ENCODE data around the gene EMC6. TPM values are rescaled to one million over a fixed set of nuclear protein-coding genes. Genes with fewer than 3 reads are reported as not detected.

EMC6 gene
- total and polyA plus RNA-seq, 5 donors, result 55.2 to 137 (median 57.1) TPM

DNA sequence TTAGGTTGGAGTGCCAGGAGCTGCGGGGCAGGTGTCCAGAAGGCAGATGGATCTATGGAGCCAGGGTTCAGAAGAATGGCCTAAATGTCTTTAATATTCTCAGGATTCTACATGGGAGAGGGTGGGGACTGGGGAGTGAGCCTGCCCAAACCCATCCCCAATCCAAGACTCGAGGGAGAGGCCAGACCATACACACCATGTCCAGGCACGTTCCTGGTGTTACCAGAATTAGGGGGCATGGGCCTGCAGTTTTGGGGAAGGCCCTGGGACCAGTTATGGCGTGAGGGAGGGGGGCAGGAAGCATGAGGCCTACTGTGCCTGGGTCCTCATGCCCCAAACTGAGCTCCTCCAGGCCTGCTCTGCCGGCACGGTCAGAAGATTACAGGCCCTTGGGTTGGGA, 2.1 kb upstream of the EMC6 start:
- Histone ChIP-seq H3K4me1 (ENCODE audit: control insufficient read depth, insufficient read depth, low read length) (peaks cover 15% of the 10 kb centered on the region), H3K9me3 (ENCODE audit: control insufficient read depth, low read length) (no peaks in the 10 kb centered on the region), H3K27ac (ENCODE audit: low read length) (peak overlapping the region; percentile 88), H3K4me3 (ENCODE audit: low read length) (peak overlapping the region; percentile 13), H3K27me3 (ENCODE audit: control insufficient read depth, insufficient read depth) (no peaks in the 10 kb centered on the region)
- DNase-seq, result peak in 1 of 3 donors; percentile 58
- intact Hi-C loops (cut with DNase I), result no loop called here
- ATAC-seq, result no peak
- WGBS, result 60% methylated on average over 6 of the region's 6 CpGs

DNA sequence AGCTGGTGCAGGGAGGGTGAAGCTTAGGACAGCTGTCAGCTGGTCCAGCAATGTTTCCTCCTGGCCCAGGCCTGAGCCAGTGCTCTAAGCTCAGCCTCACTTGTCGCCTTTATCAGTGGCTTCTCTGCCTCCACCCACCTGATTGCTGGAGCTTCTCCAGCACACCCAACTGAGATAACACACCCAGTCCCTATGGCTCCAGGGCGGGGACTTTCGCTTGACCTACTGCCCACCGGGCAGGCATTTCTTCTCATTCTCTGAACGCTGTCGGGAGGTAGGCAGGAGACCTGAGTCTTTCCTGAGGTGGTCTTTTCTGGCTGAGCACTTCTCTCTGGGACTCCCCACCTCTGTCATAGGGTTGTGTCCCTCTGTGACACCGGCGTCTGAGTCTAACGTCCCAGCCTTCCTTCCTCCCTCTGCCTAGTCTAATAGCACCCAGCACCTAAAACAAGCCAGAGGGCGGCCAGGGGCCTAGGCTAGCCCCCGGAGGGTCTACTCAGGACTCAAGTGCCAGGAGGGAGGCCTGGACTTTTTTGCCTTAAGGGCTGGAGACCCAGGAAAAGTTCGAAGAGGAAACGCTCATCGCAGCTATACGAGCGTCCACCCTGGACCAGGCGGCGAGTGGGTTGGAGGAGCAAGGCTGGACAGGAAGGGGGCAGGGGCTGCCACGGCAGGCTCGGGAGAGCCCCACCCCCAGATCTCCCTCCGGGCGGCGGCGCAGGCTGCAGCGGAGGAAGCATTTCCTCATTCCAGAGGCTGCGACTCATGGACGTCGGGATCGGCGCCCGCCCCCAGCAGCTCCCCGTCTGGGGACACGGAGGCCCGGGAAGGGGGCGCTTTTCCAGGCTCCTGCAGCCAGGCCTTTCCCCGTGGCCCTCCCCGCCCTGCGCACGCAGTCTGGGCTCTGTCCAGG, 990 bp upstream of the EMC6 start:
- Histone ChIP-seq H3K4me1 (ENCODE audit: control insufficient read depth, insufficient read depth, low read length) (peaks cover 15% of the 10 kb centered on the region), H3K27ac (ENCODE audit: low read length) (peak overlapping the region; percentile 99), H3K4me3 (ENCODE audit: low read length) (peak overlapping the region; percentile 57), H3K27me3 (ENCODE audit: control insufficient read depth, insufficient read depth) (no peaks in the 10 kb centered on the region), H3K9me3 (ENCODE audit: control insufficient read depth, low read length) (no peaks in the 10 kb centered on the region)
- ATAC-seq, result peak; percentile 87 to 90
- peak; percentile 96 to 97 (median 97) for DNase-seq
- WGBS, result 2% methylated on average over 39 of the region's 39 CpGs
- intact Hi-C loops (cut with DNase I), result no loop called here

GRCh38 chr17:3669085-3669347, 404 bp downstream of the EMC6 start:
- intact Hi-C loops (cut with DNase I), result no loop called here
- Histone ChIP-seq H3K27me3 (ENCODE audit: control insufficient read depth, insufficient read depth) (no peaks in the 10 kb centered on the region), H3K9me3 (ENCODE audit: control insufficient read depth, low read length) (no peaks in the 10 kb centered on the region), H3K27ac (ENCODE audit: low read length) (peak overlapping the region; percentile 16), H3K4me1 (ENCODE audit: control insufficient read depth, insufficient read depth, low read length) (peaks cover 15% of the 10 kb centered on the region), H3K4me3 (ENCODE audit: low read length) (peak overlapping the region; percentile 56)
- under 1% methylated on average over 32 of the region's 32 CpGs for WGBS
- ATAC-seq (no peak), DNase-seq (no peak)

DNA sequence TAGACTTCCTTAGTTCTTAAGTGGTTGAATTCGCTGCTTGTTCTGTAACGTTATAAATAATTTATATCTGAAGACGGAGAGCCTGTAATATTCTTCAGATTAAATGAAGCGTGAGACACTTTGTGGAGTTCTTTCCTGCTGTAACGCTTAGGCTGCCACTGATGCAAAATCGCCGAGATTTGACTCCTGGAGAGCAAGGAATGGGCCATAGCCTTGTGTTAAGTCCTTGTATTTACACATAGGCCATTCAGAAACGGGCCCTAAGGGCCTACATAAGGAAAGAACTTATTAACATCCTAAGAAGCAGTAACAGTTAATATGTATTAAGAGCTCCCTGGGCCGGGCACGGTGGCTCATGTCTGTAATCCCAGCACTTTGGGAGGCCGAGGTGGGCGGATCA, 936 bp downstream of the EMC6 start:
- DNase-seq (no peak), ATAC-seq (no peak)
- WGBS, result 47% methylated on average over 12 of the region's 12 CpGs
- Histone ChIP-seq H3K27me3 (ENCODE audit: control insufficient read depth, insufficient read depth) (no peaks in the 10 kb centered on the region), H3K27ac (ENCODE audit: low read length) (no peak overlapping the region), H3K9me3 (ENCODE audit: control insufficient read depth, low read length) (no peaks in the 10 kb centered on the region), H3K4me3 (ENCODE audit: low read length) (peak overlapping the region; percentile 56), H3K4me1 (ENCODE audit: control insufficient read depth, insufficient read depth, low read length) (peaks cover 15% of the 10 kb centered on the region)
- intact Hi-C loops (cut with DNase I), result no loop called here

GRCh38 chr17:3672571-3672970, 4.0 kb downstream of the EMC6 start:
- WGBS, result 95% methylated on average over 4 of the region's 4 CpGs
- no peak overlapping the region for H3K27ac ChIP-seq (ENCODE audit: low read length)
- no peak overlapping the region for H3K4me3 ChIP-seq (ENCODE audit: low read length)
- DNase-seq, result no peak
- H3K9me3 ChIP-seq (ENCODE audit: control insufficient read depth, low read length), result no peaks in the 10 kb centered on the region
- no peaks in the 10 kb centered on the region for H3K27me3 ChIP-seq (ENCODE audit: control insufficient read depth, insufficient read depth)
- H3K4me1 ChIP-seq (ENCODE audit: control insufficient read depth, insufficient read depth, low read length), result no peaks in the 10 kb centered on the region
- no peak for ATAC-seq
- intact Hi-C loops (cut with DNase I), result no loop called here

DNA sequence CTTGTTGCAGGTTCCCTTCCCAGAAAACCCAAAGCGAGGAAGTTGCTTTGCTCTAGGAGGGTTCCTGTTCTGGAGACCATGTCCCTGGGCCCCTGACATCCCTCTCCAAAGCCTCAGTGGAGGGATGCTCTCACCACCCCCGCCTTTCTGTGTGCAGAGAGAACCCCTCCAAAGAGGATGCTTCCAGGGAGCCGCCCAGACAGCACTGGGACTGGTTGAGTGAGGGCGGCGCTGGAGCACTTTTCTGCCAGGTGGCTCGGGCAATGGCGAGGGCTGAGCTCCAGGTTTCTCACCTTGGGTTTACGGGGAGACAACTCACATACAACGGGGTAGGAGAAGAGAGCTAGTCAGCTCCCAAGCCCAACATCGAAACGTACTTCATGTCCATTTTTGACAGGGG, 7.3 kb downstream of the EMC6 start:
- ATAC-seq, result no peak
- no peak overlapping the region for H3K27ac ChIP-seq (ENCODE audit: low read length)
- H3K4me3 ChIP-seq (ENCODE audit: low read length), result no peak overlapping the region
- WGBS, result 80% methylated on average over 11 of the region's 11 CpGs
- no peaks in the 10 kb centered on the region for H3K27me3 ChIP-seq (ENCODE audit: control insufficient read depth, insufficient read depth)
- H3K4me1 ChIP-seq (ENCODE audit: control insufficient read depth, insufficient read depth, low read length), result no peaks in the 10 kb centered on the region
- peak in 1 of 3 donors; percentile 17 for DNase-seq
- intact Hi-C loops (cut with DNase I), result no loop called here
- no peaks in the 10 kb centered on the region for H3K9me3 ChIP-seq (ENCODE audit: control insufficient read depth, low read length)

DNA sequence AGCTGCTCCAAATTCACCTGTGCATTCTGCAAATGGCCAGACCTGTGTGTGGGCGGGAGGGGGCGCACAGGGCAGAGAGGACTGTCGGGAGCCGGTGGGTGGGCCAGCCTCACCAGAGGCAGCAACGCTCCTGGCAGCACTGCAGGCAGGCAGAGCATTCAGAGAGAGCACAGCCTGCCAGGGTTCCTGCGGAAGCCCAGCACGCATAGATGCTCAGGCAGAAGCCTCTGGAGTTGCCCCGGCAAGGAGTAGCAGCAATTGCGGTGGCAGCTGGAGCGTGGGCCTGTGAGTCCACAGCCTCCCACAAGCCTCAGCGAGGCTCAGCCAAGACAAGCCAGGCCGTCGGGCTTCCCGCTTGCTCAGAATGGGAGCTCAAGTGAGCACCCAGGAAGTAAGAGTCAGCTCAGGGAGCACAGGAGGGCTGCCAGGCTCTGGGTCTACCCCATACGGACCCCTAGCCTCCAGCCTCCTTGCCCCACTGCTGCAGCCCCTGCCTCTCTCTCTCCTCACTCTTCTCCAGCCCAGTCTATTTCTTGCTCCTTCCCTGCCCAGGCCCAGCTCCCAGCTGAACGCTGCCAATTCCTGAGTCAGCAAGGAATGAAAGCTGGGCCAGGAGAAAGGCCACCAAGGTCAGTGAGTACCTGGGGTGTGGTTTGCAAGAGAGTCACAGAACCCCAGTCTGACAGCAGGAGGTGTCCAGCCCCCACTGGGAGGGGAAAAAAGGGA, 9.6 kb downstream of the EMC6 start:
- ATAC-seq (no peak), DNase-seq (peak in 2 of 3 donors; percentile 25 to 37)
- intact Hi-C loops (cut with DNase I), result no loop called here
- no peaks in the 10 kb centered on the region for H3K4me1 ChIP-seq (ENCODE audit: control insufficient read depth, insufficient read depth, low read length)
- 48% methylated on average over 16 of the region's 16 CpGs for WGBS
- H3K27ac ChIP-seq (ENCODE audit: low read length), result no peak overlapping the region
- no peaks in the 10 kb centered on the region for H3K27me3 ChIP-seq (ENCODE audit: control insufficient read depth, insufficient read depth)
- no peaks in the 10 kb centered on the region for H3K9me3 ChIP-seq (ENCODE audit: control insufficient read depth, low read length)
- no peak overlapping the region for H3K4me3 ChIP-seq (ENCODE audit: low read length)

DNA sequence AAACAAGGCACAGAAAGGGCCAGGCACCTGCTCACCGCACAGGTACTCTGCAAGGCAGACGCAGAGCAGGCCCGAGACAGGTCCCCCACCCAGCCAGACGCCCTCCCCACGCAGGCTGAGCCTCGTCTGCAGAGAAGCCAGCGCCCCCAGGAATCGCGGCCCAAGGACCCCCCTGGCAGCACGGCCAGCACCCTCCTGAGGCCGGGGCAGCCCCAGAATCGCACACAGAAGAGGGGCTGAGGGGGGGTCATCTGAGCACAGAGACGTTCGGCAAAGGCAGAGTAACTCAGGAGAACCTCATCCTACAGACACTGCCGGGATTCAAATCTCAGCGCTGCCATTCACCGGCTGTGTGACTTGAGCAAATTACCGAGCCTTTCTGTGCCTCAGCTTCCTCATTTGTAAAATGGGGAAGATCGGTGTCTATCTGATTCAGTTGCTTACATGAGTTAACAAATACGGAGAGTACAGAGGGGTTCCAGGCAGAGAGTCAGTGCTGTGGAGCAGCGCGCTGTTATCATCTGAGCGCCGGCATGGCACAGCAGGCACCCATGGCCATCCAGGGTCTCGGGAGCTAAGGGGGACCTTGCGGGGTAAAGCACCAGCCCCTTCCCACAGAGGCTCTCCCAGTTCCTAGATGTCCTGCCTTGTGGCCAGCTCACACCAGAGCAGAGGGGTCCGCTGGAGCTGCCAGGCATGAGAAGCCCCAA, 10.4 kb downstream of the EMC6 start:
- Histone ChIP-seq H3K4me1 (ENCODE audit: control insufficient read depth, insufficient read depth, low read length) (no peaks in the 10 kb centered on the region), H3K4me3 (ENCODE audit: low read length) (no peak overlapping the region), H3K27ac (ENCODE audit: low read length) (no peak overlapping the region), H3K9me3 (ENCODE audit: control insufficient read depth, low read length) (no peaks in the 10 kb centered on the region), H3K27me3 (ENCODE audit: control insufficient read depth, insufficient read depth) (no peaks in the 10 kb centered on the region)
- peak in 1 of 3 donors; percentile 20 for DNase-seq
- ATAC-seq, result no peak
- intact Hi-C loops (cut with DNase I), result no loop called here
- 84% methylated on average over 27 of the region's 27 CpGs for WGBS

DNA sequence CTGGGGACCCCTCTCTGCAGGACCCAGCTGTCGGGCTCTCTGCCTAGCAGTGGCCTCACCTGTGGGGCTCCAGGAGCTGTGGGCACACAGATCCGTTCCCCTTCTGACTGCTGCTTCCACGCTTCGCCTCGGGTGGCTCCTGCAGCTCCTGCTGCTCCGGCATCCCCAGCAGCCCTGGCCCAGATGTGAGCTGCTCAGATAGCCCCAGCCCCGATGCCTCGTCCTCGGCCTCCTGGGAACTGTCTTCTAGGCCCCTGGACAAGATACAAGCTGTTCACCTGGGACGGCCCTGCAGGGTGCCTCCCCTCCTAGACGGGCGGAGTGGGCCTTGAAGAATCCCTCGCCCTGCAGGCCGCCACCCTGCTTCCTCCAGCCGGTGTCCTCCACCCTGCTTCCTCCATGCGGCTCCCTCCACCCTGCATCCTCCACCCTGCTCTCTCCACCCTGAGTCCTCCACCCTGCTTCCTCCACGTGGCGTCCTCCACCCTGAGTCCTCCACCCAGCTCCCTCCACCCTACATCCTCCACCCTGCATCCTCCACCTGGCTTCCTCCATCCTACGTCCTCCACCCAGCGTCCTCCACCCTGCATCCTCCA, 11.0 kb downstream of the EMC6 start:
- Histone ChIP-seq H3K4me1 (ENCODE audit: control insufficient read depth, insufficient read depth, low read length) (no peaks in the 10 kb centered on the region), H3K27ac (ENCODE audit: low read length) (no peak overlapping the region), H3K27me3 (ENCODE audit: control insufficient read depth, insufficient read depth) (no peaks in the 10 kb centered on the region), H3K4me3 (ENCODE audit: low read length) (no peak overlapping the region), H3K9me3 (ENCODE audit: control insufficient read depth, low read length) (no peaks in the 10 kb centered on the region)
- no peak for DNase-seq
- WGBS, result 51% methylated on average over 20 of the region's 20 CpGs
- no peak for ATAC-seq
- intact Hi-C loops (cut with DNase I), result no loop called here

GRCh38 chr17:3681057-3681456, 12.4 kb downstream of the EMC6 start:
- DNase-seq (no peak), ATAC-seq (no peak)
- 89% methylated on average over 12 of the region's 12 CpGs for WGBS
- Histone ChIP-seq H3K4me1 (ENCODE audit: control insufficient read depth, insufficient read depth, low read length) (no peaks in the 10 kb centered on the region), H3K9me3 (ENCODE audit: control insufficient read depth, low read length) (no peaks in the 10 kb centered on the region), H3K4me3 (ENCODE audit: low read length) (no peak overlapping the region), H3K27me3 (ENCODE audit: control insufficient read depth, insufficient read depth) (no peaks in the 10 kb centered on the region), H3K27ac (ENCODE audit: low read length) (no peak overlapping the region)
- intact Hi-C loops (cut with DNase I), result no loop called here

DNA sequence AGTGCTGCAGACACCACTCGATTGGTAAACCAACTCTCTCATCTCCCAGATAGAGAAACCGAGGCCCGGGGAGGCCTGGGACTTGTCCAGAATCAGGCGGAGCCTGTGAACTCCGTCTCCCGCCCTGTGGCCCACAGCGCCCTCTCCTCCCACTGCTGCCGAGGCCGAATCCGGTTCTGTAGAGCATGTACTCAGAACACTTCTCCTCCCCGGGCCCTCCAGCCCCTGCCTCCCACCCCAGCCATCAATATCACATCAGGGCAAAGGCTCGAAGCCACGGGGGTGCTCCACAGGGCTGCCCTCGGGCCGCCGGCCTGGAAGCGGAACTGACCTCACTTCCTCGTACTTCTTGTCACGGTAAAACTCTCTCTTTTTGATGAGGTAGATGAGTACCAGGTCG, 13.0 kb downstream of the EMC6 start:
- WGBS, result 76% methylated on average over 20 of the region's 20 CpGs
- intact Hi-C loops (cut with DNase I), result no loop called here

More for the DNA sequence above, 13.0 kb downstream of the EMC6 start:
- Histone ChIP-seq H3K4me3 (ENCODE audit: low read length) (no peak overlapping the region), H3K27ac (ENCODE audit: low read length) (no peak overlapping the region), H3K27me3 (ENCODE audit: control insufficient read depth, insufficient read depth) (no peaks in the 10 kb centered on the region), H3K4me1 (ENCODE audit: control insufficient read depth, insufficient read depth, low read length) (no peaks in the 10 kb centered on the region), H3K9me3 (ENCODE audit: control insufficient read depth, low read length) (no peaks in the 10 kb centered on the region)
- DNase-seq, result no peak
- no peak for ATAC-seq
